GM19239 (cell line): ENCODE measurements around the gene FAM217B.
"Not testable (repeated sequence)": the region's sequence is repeated elsewhere in the genome, so short reads cannot be mapped to it uniquely, and the experiment has no call there.

Experiments
- DNase-seq: peaks from one replicate; pipeline ENCODE4 v3.0.0; 2011; ENCODE audit warnings: low spot score; ENCODE audit not compliant: insufficient read length
- FAIRE-seq: peaks from 2 replicates; lab custom pipeline; 2011; peaks lifted over from hg19 to GRCh38; lab: Jason Lieb, UNC

Gene FAM217B

DNA sequence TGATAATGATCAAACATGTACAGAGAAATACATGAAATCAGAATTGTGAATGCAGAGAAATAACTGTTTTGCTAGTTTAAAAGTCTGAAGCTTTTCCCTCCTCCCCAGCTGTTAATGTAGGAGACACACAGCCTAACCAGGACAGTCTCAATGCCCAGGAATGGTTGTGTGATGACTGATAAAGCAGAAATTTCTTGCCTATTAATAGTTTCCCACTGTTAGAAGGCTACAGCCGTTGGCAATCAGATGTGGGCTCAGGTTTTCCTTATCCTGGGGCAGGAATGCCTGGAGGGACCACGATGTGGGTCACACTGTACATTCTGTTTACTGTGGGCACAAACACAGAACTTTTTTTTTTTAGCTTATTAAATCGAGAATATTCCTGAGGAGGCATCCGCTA is 2.0 kb upstream of the FAM217B start:
- no peak for DNase-seq
- FAIRE-seq: no peak

DNA sequence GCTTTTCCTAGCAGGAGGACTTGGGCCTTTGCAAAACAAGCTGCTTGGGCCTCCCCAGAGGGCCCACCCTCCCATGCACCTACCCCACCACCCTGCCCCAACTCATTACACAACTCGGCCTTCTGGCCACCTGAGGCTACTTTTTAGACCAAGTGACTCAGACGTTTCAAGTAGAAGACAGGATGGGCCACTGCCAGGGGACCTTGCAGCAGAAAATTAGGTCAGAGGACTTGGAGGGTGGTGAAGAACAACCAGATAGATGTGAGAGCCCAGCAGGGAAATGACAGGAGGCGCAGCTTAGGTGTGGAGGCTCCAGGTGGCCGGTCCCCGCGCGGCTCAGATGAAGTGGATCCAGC is 1.5 kb upstream of the FAM217B start:
- DNase-seq (no peak), FAIRE-seq (no peak)

DNA sequence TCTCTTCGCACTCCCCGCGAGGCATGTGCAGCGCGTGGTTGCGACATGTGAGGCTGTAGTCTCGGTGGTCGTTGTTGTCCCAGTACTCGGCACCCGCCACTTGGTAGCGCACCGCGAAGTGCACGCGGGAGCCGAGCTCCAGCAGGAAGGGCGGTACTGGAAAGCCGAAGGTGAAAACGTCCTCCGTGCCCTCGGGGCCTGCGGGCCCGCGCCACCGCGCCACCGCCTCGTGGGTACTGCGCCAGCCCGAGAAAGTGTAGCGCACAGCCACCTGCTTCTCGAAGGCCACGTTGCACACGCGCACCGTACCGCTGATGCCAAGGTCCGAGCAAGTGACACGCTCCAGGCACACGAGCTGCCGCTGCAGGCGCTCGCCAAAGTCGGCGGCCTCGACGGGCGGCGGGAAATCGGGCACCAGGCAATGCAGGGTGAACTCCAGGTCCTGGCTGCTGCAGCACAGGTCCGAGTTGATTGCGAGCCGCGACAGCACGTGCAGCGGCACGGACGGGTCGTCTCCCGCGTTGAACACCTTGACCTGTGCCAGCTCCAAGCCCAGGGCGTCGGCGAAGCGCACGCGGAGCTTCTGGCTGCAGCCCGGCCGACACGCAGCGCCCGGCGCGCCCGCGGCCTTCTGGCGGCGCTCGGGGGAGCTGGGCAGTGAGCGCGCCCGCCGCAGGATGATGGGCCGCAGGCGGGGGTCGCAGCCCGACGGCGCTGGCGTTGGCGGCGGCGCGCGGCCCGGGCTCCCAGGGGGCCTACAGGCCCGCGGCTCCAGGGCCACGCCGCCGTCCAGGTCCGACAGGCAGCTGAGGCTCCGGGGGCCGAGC is 924 bp upstream of the FAM217B start:
- no peak for DNase-seq
- FAIRE-seq: no peak

- DNase-seq: no peak
- no peak for FAIRE-seq
Observed at GRCh38 chr20:59939879-59940128, 385 bp upstream of the FAM217B start.

DNA sequence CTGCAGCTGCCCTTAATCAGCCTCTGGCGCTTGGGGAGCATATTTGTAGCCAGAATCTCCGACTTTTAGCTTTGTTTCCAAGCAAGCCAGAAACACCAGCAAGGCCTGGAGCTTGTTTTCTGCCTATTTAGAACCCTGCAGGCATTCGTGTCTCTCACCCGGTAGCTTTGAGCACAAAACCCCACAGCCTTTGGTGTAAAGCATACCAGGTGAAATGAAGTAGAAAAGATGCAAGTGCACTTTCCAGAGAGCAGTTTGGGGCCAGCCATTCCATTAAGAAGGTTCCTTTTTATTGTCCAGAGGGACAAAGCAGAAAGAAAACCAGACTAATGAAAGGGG is 736 bp downstream of the FAM217B start:
- no peak for FAIRE-seq
- DNase-seq: no peak

- FAIRE-seq (no peak), DNase-seq (no peak)
Observed at GRCh38 chr20:59942245-59942644, 2.1 kb downstream of the FAM217B start.

DNA sequence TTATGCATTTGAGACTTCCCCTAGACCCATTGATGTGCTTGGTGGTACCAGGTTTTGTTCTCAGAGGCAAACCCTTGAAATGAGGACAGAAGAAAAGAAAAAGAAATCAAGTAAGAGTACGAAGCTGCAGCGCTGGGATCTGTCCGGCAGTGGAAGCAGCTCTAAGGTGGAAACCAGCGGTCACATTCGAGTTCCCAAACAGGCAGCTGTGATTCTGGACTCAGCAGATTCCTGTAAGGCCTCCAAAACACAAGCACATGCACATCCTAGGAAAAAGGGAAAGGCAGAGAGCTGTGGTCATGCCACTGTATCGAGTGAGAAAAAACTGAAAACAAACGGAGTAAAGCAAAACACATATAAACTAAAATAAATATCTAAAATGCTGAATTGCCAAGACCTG is 4.5 kb downstream of the FAM217B start:
- no peak for FAIRE-seq
- no peak for DNase-seq

DNA sequence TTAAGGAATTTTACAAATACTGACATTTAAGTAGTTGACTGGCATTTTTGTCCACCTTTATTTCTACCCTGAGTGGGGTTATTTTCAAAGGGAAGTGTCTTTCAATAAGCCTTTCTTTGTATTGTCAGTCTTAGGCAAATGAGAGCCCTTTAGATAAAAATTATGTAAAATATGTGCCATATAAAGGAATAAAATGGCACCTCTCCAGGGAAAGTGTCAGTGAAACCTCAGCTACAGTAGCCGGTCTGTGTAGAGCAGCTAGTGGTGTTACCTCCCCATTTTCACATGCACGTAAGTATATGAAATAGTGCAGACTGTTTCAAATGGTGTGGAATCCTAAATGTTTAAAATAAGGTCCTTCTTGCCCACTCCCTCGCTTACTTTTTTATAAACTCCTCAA is 5.0 kb downstream of the FAM217B start:
- no peak for FAIRE-seq
- no peak for DNase-seq

DNA sequence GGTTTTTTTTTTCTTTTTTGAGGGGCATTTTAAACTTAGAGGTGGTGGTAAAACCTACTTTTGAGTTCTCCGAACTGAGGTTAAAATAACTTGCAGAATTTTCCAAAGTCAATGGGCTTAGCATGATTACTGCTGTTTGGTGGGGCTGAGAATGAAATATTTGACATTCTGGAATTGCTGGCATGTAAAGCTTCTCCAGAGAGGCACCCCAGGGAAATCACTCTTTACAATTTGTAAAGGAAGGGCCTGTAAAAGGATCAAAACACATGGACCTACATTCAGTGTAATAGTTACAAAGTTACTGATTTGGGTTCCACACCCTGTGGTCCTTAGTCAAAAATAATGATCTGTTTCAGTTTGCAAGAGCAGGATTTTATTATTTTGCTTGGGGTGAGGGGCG is 5.5 kb downstream of the FAM217B start:
- DNase-seq (no peak), FAIRE-seq (no peak)

GRCh38 chr20:59947376-59947775 is 7.2 kb downstream of the FAM217B start:
- FAIRE-seq: no peak
- no peak for DNase-seq

- no peak for DNase-seq
- FAIRE-seq: no peak
Observed at GRCh38 chr20:59948212-59948611, 8.0 kb downstream of the FAM217B start.

DNA sequence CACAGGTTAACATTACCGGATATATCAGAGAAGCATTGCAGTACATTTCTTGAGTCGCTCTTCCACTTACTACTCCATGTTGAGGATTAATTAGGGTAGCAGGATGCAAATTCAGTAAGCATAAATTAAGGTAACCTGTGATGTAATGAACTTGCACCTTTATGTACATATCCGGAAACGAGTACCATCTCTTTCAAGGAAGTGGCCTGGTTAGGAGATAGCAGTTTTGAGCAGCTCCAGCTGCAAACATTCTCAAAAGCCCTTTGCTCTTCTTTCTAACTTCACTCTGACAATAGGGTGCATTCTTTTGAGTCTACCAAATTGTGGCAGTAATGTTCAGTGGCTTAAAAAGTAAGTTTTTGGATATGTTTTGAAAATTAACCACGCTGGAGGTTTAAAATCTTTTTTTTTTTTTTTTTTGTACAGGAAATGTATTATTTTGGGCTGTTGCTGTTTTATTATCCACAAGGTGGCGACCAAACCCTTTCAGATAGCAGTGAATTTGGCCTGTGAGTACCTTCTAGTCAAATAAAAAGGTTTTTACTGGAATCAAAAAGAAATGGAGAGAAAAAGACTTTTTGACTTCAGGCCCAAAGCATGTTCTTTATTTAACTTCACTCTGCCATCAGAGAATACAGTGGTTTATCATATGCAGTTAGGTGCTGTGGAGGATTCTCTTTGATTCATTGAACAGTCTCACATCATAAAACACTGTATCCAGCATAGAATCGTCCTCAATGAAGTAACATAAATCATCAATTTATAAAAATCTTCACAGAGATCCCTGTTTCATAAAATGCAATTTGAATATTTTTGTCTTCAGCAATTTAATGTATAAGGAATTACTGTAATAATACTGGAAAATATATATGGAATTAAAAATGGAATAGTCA is 8.9 kb downstream of the FAM217B start:
- DNase-seq (no peak), FAIRE-seq (no peak)

- FAIRE-seq (no peak), DNase-seq (no peak)
Observed at GRCh38 chr20:59949911-59950310, 9.7 kb downstream of the FAM217B start.

DNA sequence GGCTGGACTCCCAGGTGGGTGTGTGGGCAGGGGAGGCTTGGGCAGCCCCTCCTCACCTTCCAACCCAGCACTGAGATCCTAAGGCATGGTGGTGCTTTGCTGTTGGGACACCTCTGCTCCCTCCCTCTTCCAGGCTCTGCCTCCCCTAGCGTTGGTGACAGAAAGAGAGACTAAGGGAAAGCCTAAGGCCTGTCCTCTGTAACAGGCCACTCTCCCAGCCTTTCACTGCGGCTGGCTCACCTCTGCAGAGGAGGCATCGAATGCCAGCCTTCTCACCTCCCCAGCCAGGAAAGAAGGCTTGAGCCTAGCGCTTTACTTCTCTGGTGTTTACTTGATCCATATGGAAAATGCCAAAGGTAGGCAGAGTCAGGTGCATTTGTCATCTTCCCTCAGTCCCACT is 14.5 kb downstream of the FAM217B start:
- FAIRE-seq (no peak), DNase-seq (no peak)

DNA sequence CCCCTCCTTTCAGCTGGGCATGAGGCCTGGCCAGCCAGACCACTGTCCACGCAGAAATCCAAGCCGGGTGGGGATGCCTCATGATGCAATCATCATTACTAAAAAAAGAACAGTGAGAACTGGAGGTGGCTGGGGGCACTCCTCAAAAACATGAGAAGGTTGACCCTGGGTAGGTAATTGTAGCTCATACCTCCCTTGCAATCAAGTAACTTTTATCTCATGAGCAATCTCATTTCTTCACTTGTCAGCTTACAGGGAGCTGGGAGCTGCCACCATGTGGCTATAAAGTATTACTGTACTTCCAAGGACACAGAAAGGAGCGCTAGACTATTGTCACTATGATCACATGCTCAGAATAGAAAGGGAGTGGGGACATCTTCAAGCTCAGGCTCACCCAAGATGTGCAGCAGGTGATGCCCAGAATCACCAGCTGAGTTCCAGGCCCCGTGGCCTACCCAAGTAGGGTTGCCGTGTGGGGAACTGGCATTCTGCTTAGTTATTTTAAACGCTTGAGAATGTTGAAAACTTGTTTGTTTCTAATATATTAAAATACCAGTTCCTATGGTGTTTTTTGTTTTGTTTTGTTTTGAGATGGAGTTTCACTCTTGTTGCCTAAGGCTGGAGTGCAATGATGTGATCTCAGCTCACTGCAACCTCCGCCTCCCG is 15.1 kb downstream of the FAM217B start:
- FAIRE-seq: no peak
- DNase-seq: no peak

- FAIRE-seq: not testable (repeated sequence)
Observed at GRCh38 chr20:59957568-59957967, 17.4 kb downstream of the FAM217B start.

GRCh38 chr20:59958123-59958522 is 17.9 kb downstream of the FAM217B start, which contains the start of gene CDH26:
Gene CDH26 (plus strand): TSS chr20:59958423. CDS start chr20:59958727, 304 bp downstream.
- DNase-seq (no peak), FAIRE-seq (no peak)

More at GRCh38 chr20:59957568-59957967, 17.4 kb downstream of the FAM217B start:
- not testable (repeated sequence) for DNase-seq

DNA sequence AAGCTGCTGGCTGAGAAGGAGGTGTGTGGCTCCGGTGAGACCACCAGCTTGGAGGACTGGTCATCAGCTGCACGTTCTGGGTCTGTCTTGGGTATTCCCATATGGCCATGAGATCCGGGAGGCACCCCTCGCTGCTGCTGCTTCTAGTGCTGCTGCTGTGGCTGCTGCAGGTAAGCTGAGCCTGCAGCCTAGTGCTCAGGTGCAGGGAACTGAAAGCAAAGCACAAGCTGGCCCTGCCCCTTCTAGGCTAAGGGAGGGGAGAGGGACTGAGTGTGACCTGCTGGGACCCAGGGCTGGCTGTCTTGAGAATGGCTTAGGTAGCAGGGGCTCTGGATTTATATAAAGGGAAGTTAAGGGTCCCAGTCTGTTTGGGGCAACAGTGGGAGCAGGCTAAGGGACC is 18.4 kb downstream of the FAM217B start:
- no peak for FAIRE-seq
- DNase-seq: no peak

GRCh38 chr20:59961423-59961822 is 21.2 kb downstream of the FAM217B start:
- FAIRE-seq: no peak

DNA sequence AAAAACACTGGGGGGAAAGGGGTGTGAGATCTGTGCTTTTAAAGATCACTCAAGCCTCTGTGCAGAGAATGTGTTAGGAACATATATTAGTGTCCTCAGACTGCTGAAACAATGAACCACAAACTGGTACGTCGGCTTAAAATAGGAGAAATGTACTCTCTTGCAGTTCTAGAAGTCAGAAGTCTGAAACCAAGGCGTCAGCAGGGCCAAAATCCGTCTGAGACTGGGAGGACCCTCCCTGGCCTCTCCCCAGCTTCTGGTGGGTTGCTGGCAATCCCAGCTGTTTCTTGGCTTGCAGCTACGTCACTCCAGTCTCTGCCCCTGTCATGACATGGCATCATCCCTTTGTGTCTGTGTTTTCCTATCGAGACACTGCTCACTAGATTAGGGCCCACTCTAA is 22.0 kb downstream of the FAM217B start:
- DNase-seq: no peak
- no peak for FAIRE-seq

More at GRCh38 chr20:59961423-59961822, 21.2 kb downstream of the FAM217B start:
- no peak for DNase-seq

- FAIRE-seq: no peak
- DNase-seq: no peak
Observed at GRCh38 chr20:59966428-59966827, 26.2 kb downstream of the FAM217B start.
